Measurements from ENCODE around the gene MRPL52.
"Not testable (repeated sequence)": the region's sequence is repeated elsewhere in the genome, so short reads cannot be mapped to it uniquely, and the experiment has no call there.

MRPL52 gene

DNA sequence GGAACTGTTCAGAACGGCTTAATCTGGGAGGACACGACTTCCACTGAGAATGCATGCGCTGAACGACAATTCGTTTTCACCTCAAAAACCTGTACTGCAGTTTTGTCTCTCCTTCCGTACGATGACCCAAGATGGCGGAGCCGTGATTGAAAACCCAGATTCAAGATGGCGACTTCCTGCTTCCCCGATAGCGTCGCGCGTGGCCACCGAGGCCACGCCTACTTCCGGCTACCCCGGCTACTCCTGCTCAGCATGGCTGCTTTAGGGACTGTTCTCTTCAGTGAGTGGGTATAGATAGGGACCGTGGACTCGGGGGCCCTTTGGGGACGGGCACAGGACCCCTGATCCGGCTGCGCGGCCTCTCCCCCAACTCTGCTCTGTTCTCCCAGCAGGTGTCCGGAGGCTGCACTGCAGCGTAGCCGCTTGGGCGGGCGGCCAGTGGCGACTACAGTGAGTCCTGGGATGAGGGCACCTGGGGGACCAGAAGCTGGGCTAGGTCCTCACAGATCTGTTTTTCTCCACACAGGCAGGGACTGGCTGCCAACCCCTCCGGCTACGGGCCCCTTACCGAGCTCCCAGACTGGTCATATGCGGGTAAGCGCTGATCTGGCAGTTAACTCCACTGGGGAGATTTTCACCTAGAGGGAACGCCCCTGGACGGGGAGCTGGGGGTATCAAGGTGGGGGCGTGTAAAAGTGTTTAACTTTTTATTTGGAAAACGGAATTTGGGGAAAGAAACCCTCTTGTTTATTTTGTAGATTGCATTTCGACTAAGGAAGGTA, at the start of gene MRPL52:
TSS of gene MRPL52 (plus strand) at position 227 of the 782 bp plus-strand sequence. CDS start at position 253, 26 bp downstream.
- DNase-seq (ENCODE audit: low spot score): peak; percentile 92

DNA sequence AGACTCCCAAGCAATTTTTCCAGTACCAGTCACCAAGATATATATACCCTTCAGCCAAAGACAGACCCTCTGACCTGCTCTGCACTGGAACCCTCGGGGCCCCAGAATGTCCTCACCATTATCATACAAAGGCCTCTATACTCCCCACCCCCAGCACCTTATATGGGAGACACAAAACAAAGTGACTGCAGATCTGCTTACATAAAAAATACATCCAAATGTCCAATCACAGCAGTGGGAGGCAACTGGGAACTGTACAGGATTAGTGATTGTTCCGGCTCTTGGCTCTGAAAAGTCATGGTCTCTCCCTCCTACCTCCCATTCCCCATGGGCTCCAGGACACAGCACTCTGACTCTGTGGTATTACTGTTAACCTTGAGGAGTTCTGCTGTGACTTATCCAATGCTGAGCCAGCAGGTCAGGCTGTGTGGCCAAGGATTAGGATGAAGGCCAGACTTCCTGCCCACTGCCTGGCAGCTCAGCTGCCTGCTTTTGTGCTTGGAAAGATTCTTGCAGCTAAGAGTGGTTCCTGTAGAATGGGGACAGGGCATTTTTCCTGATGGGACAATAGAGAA, 49.5 kb upstream of the MRPL52 start:
- no peak for DNase-seq (ENCODE audit: low spot score)

DNA sequence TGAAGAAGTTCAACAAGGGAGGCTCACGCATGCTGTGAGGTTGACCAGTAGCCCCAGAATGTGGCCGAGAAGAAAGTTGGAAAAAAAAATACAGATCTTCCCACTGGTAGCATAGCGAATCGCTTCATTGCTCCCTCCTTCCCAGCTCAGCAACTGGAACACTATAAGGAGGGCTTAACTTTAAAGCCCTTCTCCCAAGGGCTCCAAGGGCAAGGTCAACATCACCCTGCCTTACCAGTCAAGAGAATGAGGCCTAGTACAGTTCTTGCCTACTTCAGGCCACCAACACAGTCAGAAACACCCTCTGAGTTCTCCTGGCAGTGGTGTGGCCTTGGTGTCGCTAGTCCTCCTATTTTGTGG, 48.8 kb upstream of the MRPL52 start:
- DNase-seq (ENCODE audit: low spot score): no peak

DNA sequence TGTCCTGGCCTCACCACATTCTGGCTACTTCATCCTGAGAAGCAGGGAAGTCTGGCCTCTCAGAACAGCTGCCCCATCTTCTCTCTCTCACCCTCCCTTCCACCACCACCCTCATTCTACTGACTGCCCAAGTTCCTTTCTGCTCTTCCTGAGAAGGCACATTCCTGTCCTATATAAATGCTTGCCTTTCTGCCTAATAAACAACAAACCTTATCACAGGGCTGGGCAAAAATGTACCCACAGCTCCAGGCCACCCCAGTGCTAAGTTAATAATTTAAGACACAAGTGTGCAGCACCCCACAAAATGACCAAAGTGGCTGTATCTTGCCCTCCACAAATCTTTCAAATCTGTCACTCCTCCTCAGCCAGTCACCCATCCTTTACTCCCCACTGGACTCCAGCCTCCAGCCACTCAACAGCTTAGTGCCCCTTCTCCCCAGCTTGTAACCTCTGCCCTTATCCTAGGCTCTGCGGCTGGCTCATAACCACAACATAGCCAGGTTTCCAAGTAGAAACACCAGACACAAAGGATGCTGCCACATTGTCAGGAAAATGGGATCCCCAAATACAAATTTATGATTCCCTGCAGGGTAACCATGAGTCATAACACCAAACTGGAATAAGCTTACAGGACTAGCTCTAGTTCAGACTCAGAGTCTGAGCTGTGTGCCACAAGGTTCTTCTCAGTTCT, 48.2 kb upstream of the MRPL52 start:
- DNase-seq (ENCODE audit: low spot score): no peak

DNA sequence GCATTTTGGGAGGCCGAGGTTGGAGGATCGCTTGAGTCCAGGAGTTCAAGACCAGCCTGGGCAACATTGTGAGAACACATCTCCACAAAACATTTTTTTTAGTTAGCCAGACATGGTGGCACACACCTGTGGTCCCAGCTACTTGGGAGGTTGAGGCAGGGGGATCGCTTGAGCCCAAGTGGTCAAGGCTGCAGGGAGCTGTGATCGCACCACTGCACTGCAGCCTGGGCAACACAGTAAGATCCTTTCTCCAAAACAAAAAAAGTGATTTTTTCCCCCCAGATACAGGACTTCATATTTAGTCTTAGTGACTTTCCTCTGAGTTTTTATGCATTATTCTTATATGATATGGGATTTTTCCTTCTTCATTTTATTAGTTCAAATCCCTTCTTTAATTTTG, 43.0 kb upstream of the MRPL52 start:
- no peak for DNase-seq (ENCODE audit: low spot score)

DNA sequence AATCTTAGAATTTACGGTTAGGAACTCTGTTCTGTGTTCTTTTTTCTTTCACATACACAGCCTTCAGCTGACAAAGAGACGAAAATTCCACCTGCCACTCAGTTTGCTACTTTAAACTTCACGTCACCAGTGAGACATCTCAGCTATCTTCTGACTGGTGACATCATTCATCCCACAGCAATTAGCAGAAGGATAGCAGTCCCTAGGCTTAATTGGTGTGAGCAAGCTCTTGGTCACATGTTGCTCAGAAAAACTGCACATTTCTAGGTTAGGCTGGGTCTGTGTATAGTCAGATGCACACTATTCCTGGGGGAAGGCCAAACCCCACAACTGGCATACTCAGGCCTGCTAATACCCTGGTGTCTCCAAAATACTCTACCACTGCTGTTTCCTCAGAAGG, 38.4 kb upstream of the MRPL52 start:
- no peak for DNase-seq (ENCODE audit: low spot score)

DNA sequence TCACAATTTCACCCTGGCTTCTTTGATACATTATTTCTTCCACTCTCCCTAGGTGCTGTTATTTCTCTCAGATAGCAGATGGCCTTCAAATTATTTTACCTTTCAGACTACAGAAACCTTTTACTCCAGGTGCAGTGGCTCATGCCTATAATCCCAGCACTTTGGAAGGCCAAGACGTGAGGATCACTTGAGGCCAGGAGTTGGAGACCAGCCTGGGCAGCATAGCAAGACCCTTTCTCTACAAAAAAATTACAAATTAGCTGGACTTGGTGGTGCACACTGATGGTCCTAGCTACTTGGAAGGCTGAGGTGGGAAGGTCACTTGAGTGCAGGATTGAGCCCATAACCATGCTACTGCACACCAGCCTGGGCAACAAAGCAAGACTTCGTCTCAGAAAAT, 37.5 kb upstream of the MRPL52 start:
- no peak for DNase-seq (ENCODE audit: low spot score)

DNA sequence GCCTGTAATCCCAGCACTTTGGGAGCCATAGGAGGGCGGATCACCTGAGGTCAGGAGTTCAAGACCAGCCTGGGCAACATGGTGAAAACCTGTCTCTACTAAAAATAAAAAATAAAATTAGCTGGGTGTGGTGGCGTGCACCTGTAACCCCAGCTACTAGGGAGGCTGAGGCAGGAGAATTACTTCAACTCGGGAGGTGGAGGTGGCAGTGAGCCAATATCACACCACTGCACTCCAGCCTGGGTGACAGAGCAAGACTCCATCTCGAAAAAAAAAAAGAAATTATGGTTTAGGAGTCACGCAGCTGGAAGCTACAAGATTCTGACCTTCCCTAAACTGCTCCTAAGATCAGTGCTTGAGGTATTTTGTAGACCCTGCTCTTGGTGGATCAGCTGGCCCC, 36.1 kb upstream of the MRPL52 start:
- not testable (repeated sequence) for DNase-seq (ENCODE audit: low spot score)

DNA sequence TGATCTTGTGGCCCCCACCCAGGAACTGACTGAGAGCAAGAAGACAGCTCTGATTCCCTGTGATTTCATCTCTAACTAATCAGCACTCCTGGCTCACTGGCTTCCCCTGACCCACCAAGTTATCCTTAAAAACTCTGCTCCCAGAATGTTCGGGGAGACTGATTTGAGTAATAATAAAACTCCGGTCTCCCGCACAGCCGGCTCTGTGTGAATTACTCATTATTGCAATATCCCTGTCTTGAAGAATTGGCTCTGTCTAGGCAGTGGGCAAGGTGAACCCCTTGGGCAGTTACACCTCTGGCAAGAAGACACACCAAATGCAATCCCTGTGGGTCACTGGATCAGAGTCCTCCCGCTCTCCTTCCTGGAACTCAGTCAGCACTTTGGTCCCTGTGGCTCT, 35.7 kb upstream of the MRPL52 start:
- DNase-seq (ENCODE audit: low spot score): no peak

DNA sequence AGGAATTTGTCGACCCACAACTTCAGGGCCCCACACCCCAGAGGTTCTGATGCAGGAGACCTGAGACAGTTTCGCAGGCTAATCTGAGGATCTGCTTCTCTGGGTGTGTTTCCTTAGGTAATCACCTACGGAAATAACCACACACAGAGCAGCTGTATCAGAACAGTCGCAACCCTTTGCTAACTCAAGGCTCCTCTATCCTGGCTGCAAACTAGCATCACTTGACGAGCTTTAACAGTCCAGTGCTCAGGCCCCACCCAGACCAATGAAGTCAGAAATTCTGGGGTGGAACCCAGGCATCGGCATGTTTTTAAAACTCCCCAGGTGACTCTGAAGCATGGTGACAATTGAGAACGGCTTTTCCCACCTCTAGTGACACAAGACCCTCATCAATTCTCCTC, 35.1 kb upstream of the MRPL52 start:
- no peak for DNase-seq (ENCODE audit: low spot score)

DNA sequence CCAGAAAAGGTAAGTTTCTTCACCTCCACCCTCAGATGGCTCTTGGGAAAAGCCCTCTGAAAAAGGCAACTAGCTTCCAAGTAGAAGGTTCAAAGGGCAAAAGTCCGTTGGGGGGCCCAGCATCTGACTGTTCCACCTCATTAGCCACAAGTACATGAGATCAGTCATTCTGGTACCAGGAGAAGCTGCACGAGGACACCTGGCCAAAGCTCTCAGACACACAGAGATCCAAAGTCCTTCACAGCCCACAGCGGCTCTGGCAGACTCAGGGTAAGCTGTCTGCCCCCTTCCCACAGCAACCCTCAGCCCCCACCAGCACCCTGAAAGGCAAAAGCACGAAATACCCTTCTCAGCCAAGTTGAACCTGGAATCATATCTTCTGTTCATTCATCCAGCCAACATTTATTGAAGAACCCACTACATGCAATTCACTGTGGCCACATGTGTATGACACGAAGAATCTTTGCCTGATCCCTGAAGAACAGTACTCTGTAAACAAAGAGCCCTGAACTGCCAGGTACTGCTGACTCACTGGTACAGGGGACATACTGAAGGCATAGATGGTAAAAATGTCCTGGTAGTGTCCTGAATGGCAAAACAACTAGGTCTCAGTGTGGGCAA, 33.5 kb upstream of the MRPL52 start:
- no peak for DNase-seq (ENCODE audit: low spot score)

DNA sequence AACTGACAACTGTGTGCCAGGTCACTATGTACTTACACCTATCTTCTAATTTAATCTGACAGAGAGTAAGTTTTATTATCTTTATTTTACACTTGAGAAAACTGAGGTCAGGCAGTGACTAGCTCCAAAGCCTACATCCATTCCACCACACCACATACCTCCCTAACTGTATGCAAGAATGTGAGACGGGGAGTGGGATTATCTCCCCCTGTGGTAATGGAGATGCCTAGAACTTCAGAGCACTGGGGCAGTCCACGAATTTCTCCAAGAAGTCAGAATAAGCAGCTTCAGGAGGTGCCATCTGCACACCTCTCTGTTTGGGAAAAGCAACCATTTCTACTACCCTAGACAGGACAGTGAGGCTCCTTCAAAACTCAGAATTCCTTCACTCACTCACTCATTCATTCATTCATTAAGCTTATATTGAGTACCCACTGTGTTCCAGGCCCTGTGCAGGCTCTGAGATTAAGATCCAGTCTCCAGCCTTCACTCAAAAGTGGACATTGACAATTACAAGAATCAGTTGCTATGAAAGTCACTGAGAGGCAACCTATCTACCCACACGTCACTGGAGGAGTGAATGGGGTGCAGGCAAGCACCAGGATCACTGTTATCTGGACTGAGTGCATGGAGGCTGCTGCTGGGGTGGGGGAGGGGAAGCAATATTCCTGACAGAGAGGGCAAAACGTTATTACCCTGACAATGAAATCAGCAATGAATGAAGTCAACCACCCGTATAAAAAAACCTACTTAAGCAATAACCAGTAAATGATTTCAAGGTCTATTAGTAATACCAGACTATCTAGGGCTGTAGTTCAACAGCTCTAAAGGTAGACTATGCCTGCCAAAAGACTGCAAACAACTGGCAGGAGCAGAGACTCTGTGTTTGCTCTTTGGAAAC, 32.4 kb upstream of the MRPL52 start:
- DNase-seq (ENCODE audit: low spot score): no peak

DNA sequence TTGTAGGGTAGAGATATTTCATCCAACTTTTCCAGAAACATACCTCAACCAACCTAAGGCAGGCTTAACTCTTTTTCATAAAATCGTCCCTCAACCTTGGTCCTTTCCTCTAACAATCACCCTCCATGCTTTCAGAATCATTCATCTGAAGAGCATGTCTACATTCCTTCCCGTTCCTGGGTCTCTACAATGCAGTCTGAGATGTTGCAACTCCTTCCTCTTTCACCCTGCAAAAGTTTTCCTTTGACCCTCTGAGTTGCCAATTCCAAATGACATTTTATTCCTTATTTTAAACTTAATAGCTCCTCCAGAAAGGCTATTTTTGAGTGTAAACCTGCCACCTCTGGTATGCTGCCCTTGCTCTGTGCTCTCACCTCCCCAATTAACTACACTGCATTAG, 31.2 kb upstream of the MRPL52 start:
- no peak for DNase-seq (ENCODE audit: low spot score)

DNA sequence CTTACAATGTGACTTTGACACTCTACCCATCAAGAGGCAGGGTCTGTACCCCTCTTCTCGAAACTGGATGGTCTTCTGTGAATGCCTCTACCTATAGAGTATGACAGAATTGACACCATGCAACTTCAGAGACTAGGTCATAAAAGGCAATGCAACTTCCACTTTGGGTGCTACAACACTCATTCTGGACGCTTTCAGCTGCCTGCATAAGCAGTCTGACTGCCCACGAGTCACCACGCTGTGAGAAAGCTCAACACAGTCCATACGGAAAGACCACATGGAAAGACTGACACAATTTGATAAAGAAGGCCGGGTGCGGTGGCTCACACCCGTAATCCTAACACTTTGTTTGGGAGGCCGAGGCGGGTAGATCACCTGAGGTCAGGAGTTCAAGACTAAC, 29.3 kb upstream of the MRPL52 start:
- DNase-seq (ENCODE audit: low spot score): no peak

DNA sequence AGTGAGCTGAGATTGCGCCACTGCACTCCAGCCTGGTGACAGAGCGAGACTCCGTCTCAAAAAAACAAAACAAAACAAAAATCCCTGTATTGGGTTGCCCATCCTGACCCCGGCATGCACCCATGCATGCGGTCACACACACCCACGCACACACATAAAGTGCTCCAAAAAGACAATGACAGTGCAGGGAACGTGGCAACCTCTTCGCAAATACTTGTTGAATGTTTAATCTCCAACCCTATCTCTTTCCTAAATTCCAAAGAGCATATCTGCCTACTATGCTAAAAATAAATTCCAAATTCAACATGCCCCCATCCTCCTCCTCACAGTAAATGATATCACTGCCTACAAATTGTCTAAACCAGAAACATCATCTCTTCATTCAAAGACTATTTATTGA, 28.0 kb upstream of the MRPL52 start:
- no peak for DNase-seq (ENCODE audit: low spot score)

DNA sequence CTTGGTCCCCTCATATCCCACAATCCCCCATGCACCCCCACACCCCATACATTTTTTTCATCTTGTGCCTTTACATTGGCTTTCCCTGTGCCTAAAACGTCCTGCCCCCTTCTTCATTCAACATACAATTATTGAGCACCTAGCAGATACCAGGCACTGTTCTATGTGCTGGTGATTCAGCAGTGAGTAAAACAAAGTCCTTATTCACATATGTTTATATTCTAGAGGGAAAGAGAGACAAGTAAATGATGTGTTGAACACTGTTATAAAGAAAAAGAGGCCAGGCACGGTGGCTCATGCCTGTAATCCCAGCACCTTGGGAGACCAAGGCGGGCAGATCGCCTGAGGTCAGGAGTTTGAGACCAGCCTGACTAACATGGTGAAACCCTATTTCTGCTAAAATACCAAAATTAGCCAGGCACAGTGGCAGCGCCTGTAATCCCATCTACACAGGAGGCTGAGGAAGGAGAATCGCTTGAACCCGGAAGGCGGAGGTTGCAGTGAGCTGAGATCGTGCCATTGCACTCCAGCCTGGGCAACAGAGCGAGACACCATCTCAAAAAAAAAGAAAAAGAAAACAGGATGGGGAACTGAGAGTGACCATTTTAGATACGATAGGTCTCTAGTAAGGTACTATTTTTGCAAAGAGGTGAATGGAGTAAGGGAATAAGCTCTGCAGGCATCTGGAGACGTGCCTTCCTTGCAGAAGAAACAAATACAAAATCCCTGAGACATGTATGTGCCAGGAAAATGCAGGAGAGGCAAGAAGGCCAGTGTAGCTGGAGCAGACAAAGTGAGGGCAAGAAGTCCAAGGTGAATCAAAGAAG, 26.6 kb upstream of the MRPL52 start:
- no peak for DNase-seq (ENCODE audit: low spot score)

DNA sequence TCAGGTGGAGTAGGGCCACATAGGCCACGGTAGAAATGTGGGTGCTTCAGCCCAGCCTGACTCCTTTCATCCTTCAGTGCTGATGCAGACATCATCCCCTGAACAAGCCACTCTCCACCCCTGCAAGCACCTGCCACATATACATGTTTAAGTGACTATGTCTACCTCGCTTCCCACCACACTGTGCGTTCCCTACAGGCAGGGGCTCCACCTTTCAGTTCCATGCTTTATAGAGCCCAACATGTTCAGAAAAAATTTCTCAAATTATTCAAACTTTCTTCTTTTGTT, 26.1 kb upstream of the MRPL52 start:
- no peak for DNase-seq (ENCODE audit: low spot score)

DNA sequence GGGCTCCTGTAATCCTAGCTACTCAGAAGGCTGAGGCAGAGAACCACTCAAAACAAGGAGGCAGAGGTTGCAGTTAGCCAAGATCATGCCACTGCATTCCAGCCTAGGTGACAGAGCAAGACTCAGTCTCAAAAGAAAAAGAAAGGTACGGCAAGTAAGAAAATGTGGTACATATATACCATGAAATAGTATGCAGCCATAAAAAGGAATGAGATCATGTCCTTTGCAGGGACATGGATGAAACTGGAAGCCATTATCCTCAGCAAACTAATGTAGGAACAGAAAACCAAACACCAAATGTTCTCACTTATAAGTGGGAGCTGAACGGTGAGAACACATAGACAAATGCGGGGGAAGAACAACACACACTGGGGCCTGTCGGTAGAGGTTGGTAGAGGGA, 24.5 kb upstream of the MRPL52 start:
- not testable (repeated sequence) for DNase-seq (ENCODE audit: low spot score)

DNA sequence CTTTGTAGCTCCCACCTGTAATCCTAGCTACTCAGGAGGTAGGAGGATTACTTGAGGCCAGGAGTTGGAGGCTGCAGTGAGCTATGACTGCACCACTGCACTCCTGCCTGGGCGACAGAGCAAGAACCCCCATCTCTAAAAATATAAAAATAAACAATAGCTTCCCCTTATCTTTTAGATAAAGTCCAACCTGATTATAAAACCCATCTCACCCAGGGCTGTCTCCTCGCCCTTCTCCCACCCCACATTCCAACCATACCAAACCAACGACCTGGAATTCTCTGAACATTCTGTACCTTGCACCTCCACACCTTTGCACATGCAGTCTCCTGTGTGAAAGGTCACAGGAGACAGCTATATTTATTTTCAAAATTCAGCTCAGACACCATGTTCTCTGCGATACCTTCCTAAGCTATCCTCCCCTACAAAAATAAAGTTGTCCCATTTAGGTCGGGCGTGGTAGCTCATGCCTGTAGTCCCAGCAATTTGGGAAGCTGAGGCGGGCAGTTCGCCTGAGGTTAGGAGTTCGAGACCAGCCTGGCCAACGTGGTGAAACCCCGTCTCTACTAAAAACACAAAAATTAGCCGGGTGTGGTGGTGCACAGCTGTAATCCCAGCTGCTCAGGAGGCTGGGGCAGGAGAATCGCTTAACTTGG, 22.1 kb upstream of the MRPL52 start:
- DNase-seq (ENCODE audit: low spot score): no peak

DNA sequence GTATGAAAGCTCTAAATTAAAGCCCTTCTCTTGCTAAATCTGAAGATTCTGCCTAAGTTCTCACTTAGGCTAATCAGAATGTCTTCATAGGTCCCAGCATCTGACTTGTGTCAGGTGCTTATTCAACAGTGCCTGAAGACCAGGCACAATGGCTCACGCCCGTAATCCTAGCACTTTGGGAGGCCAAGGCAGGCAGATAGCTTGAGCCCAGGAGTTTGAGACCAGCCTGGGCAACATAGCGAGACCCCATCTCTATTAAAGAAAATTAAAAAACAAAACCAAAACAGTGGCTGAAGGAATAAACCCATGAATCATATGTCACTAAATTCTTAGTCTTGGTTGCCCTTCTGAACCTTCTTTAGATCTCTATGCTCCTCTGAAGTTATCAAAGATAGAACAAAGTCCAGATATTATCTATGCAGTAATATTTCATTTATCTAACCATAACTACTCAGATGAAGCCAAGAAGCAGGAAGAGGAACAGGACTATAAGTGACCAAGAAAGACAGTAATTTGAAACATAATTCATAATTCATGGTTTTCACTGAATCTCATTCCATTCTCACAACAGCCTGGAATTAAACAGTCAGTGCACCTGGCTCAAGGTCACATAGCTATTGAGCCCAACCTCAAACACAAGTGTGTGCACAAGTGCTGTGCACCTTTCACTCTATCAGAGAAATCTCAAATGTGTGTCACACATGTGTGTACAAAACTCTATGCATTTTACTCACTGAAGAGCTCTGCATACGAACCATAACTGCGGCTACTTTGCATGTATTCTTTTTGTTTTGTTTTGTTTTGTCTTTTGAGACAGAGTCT, 21.1 kb upstream of the MRPL52 start:
- no peak for DNase-seq (ENCODE audit: low spot score)
